Measurements from ENCODE around the gene FAM107B.

Gene FAM107B

DNA sequence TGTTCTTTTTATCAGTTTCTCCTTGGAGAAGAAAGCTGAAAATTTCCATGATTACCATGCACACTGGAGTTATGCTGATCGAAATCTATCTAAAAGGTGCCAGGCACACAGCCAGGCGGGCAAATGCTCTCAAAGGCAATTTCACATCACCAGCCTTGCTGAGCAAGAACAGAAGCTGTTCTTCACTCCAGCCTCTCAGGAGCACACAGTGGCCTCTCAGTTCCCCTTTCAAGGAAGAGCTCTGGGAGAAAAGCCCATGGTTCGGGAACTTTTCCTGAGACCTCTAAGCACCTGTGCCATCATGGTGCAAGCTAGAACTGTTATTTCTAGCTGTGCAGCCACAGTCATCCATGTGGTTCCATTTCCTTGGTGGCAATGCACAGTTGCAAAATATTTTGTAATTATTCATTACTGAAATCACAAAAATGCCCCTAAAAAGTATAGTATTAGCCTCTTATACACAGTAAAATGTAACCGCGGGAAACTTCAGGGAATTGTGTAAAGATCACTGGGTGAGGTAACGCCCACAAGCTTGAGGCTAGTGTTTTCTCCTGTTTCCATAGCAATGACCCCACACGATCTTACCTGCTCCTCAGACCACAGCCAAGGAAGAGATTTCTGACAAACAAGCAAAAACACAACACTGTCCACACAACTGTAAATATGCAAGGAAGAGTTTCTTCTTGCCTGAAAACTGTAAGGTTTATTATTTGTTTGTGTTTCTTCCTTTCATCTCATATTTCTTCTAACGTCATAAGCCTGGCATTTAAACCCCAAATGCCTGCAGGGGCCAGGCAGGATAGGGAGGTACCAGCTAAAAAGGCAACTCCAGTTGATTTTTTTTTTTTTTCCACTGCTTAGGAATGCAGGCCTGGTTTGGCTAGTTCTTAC is 121.2 kb downstream of the FAM107B start (continued):
- TF ChIP-seq, protein P1, sequence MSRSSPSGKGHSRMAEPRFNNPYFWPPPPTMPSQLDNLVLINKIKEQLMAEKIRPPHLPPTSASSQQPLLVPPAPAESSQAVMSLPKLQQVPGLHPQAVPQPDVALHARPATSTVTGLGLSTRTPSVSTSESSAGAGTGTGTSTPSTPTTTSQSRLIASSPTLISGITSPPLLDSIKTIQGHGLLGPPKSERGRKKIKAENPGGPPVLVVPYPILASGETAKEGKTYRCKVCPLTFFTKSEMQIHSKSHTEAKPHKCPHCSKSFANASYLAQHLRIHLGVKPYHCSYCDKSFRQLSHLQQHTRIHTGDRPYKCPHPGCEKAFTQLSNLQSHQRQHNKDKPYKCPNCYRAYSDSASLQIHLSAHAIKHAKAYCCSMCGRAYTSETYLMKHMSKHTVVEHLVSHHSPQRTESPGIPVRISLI (tag by site-specific recombination; IDR thresholded peaks at IDR 0.05), result peak; percentile 93
- TF ChIP-seq, protein P2, sequence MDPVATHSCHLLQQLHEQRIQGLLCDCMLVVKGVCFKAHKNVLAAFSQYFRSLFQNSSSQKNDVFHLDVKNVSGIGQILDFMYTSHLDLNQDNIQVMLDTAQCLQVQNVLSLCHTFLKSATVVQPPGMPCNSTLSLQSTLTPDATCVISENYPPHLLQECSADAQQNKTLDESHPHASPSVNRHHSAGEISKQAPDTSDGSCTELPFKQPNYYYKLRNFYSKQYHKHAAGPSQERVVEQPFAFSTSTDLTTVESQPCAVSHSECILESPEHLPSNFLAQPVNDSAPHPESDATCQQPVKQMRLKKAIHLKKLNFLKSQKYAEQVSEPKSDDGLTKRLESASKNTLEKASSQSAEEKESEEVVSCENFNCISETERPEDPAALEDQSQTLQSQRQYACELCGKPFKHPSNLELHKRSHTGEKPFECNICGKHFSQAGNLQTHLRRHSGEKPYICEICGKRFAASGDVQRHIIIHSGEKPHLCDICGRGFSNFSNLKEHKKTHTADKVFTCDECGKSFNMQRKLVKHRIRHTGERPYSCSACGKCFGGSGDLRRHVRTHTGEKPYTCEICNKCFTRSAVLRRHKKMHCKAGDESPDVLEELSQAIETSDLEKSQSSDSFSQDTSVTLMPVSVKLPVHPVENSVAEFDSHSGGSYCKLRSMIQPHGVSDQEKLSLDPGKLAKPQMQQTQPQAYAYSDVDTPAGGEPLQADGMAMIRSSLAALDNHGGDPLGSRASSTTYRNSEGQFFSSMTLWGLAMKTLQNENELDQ (tag by site-specific recombination; IDR thresholded peaks at IDR 0.05; ENCODE audit: low read depth), result no peak
- TF ChIP-seq ZNF335 (tag by site-specific recombination; conservative IDR thresholded peaks at IDR 0.05) (peak; percentile 47; the same call in 1 of the 2 replicates), SP7 (tag by site-specific recombination; IDR thresholded peaks at IDR 0.05) (peak; percentile 86), FEZF1 (tag by site-specific recombination; IDR thresholded peaks at IDR 0.05) (peak; percentile 93), SETDB1 (IDR thresholded peaks at IDR 0.05; ENCODE audit: insufficient read length, low read length) (no peak), ZNF600 (tag by site-specific recombination; IDR thresholded peaks at IDR 0.05) (peak; percentile 42), ZNF2 (tag by site-specific recombination; IDR thresholded peaks at IDR 0.05) (peak; percentile 64; the same call in 1 of the 2 replicates), ZBTB8A (tag by site-specific recombination; IDR thresholded peaks at IDR 0.05) (no peak), ZNF121 (tag by site-specific recombination; IDR thresholded peaks at IDR 0.05) (no peak)
- TF ChIP-seq, protein P3, sequence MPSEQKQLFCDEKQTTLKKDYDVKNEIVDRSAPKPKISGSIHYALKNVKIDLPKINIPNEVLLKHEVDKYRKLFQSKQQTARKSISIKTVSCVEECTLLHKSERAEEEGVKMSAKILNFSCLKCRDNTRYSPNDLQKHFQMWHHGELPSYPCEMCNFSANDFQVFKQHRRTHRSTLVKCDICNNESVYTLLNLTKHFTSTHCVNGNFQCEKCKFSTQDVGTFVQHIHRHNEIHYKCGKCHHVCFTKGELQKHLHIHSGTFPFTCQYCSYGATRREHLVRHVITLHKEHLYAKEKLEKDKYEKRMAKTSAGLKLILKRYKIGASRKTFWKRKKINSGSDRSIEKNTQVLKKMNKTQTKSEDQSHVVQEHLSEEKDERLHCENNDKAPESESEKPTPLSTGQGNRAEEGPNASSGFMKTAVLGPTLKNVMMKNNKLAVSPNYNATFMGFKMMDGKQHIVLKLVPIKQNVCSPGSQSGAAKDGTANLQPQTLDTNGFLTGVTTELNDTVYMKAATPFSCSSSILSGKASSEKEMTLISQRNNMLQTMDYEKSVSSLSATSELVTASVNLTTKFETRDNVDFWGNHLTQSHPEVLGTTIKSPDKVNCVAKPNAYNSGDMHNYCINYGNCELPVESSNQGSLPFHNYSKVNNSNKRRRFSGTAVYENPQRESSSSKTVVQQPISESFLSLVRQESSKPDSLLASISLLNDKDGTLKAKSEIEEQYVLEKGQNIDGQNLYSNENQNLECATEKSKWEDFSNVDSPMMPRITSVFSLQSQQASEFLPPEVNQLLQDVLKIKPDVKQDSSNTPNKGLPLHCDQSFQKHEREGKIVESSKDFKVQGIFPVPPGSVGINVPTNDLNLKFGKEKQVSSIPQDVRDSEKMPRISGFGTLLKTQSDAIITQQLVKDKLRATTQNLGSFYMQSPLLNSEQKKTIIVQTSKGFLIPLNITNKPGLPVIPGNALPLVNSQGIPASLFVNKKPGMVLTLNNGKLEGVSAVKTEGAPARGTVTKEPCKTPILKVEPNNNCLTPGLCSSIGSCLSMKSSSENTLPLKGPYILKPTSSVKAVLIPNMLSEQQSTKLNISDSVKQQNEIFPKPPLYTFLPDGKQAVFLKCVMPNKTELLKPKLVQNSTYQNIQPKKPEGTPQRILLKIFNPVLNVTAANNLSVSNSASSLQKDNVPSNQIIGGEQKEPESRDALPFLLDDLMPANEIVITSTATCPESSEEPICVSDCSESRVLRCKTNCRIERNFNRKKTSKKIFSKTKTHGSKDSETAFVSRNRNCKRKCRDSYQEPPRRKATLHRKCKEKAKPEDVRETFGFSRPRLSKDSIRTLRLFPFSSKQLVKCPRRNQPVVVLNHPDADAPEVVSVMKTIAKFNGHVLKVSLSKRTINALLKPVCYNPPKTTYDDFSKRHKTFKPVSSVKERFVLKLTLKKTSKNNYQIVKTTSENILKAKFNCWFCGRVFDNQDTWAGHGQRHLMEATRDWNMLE (tag by site-specific recombination; conservative IDR thresholded peaks at IDR 0.05; ENCODE audit: low read depth), result peak; percentile 31; the same call in 1 of the 2 replicates
- TF ChIP-seq, protein P4, sequence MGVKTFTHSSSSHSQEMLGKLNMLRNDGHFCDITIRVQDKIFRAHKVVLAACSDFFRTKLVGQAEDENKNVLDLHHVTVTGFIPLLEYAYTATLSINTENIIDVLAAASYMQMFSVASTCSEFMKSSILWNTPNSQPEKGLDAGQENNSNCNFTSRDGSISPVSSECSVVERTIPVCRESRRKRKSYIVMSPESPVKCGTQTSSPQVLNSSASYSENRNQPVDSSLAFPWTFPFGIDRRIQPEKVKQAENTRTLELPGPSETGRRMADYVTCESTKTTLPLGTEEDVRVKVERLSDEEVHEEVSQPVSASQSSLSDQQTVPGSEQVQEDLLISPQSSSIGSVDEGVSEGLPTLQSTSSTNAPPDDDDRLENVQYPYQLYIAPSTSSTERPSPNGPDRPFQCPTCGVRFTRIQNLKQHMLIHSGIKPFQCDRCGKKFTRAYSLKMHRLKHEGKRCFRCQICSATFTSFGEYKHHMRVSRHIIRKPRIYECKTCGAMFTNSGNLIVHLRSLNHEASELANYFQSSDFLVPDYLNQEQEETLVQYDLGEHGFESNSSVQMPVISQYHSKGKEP (tag by site-specific recombination; IDR thresholded peaks at IDR 0.05), result 0 out of 2 replicates have a peak, but pooled peaks have one; percentile 13

DNA sequence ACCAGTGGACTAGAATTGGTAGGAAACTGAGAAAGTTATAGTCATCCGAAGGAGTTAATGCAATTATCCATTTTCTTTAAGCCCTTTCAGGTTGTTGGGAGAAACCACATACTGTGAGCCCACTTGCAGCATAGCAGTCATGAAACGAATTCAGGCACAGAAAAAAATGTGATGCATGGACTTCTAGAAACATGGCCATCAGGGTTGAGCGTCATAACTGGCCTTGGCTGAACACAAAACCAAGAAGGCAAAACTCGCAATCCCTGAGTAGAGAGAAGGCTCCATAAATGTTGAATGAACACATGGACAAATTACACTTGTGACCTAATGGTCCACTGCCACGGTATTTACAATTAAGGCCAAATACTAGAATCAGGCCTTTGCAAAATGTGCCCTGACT is 121.9 kb downstream of the FAM107B start:
- H3K36me3 ChIP-seq (ENCODE audit: control insufficient read depth in 2 of 2, insufficient read depth in 1 of 2, low read length in 2 of 2), result no peaks in the 10 kb centered on the region
- H3K4me1 ChIP-seq (ENCODE audit: control insufficient read depth, insufficient read depth, low read length), result peaks cover 14% of the 10 kb centered on the region
- H3K4me3 ChIP-seq (ENCODE audit: low read depth, low read length), result no peak overlapping the region
- ChIA-PET POLR2A (interaction anchor here (1.1 kb wide), 1 partner anchor 100 kb away, joined by 3 read pairs; no protein-coding TSS in a partner anchor), CTCF (interaction anchor here (0.7 kb wide), 1 partner anchor 77 kb away, joined by 3 read pairs; no protein-coding TSS in a partner anchor)
- no peak overlapping the region for H3K27ac ChIP-seq (ENCODE audit: extremely low read depth, low read depth, low read length)
- H3K9me3 ChIP-seq (ENCODE audit: control insufficient read depth, insufficient read depth, low read depth, low read length), result no peaks in the 10 kb centered on the region
- no peak for TF ChIP-seq ZNF184 (tag by site-specific recombination; IDR thresholded peaks at IDR 0.05)
- no peak for TF ChIP-seq ZSCAN23 (tag by site-specific recombination; IDR thresholded peaks at IDR 0.05)
- no peak for TF ChIP-seq ZNF423 (tag by site-specific recombination; IDR thresholded peaks at IDR 0.05)
- TF ChIP-seq ZFP37 (tag by site-specific recombination; IDR thresholded peaks at IDR 0.05), result no peak
- no peak for TF ChIP-seq ZNF677 (tag by site-specific recombination; IDR thresholded peaks at IDR 0.05)
- TF ChIP-seq, protein P5, sequence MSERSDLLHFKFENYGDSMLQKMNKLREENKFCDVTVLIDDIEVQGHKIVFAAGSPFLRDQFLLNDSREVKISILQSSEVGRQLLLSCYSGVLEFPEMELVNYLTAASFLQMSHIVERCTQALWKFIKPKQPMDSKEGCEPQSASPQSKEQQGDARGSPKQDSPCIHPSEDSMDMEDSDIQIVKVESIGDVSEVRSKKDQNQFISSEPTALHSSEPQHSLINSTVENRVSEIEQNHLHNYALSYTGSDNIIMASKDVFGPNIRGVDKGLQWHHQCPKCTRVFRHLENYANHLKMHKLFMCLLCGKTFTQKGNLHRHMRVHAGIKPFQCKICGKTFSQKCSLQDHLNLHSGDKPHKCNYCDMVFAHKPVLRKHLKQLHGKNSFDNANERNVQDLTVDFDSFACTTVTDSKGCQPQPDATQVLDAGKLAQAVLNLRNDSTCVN (tag by site-specific recombination; optimal IDR thresholded peaks at IDR 0.05), result no peak

Data from HEK293 (cell line).